ENCODE results near the gene DENND2A. TPM values are rescaled to one million over a fixed set of nuclear protein-coding genes. Genes with fewer than 3 reads are reported as not detected.

Gene DENND2A
- total RNA-seq, 6 donors from 2014 or later = 4.1 to 27.8 (median 12.1) TPM

- peak overlapping the region; percentile 73 to 93 (median 82) for H3K4me3 ChIP-seq
- no peaks in the 10 kb centered on the region for H3K9me3 ChIP-seq
- TF ChIP-seq POLR2A (IDR thresholded peaks at IDR 0.05) = no peak
- no peak for TF ChIP-seq POLR2AphosphoS5 (IDR thresholded peaks at IDR 0.05)
- no peak for TF ChIP-seq CTCF (IDR thresholded peaks at IDR 0.05)
- TF ChIP-seq EP300 (IDR thresholded peaks at IDR 0.05) = no peak
- no peaks in the 10 kb centered on the region for H3K27me3 ChIP-seq
- H3K36me3 ChIP-seq = peaks cover 0 to 5% (median under 1%) of the 10 kb centered on the region in 4 donors
- H3K4me1 ChIP-seq = peaks cover 20 to 37% (median 24%) of the 10 kb centered on the region in 4 donors
- DNase-seq (no peak), ATAC-seq (ENCODE audit: low FRiP score in 2 of 2) (no peak)
- H3K27ac ChIP-seq = peak overlapping the region; percentile 82 to 91 (median 84)
- WGBS, 2 donors = 36 to 85% methylated on average over 4 to 17 of the region's 18 CpGs
These were observed 33.2 kb upstream of the DENND2A start for GRCh38 chr7:140673774-140674155.

DNA sequence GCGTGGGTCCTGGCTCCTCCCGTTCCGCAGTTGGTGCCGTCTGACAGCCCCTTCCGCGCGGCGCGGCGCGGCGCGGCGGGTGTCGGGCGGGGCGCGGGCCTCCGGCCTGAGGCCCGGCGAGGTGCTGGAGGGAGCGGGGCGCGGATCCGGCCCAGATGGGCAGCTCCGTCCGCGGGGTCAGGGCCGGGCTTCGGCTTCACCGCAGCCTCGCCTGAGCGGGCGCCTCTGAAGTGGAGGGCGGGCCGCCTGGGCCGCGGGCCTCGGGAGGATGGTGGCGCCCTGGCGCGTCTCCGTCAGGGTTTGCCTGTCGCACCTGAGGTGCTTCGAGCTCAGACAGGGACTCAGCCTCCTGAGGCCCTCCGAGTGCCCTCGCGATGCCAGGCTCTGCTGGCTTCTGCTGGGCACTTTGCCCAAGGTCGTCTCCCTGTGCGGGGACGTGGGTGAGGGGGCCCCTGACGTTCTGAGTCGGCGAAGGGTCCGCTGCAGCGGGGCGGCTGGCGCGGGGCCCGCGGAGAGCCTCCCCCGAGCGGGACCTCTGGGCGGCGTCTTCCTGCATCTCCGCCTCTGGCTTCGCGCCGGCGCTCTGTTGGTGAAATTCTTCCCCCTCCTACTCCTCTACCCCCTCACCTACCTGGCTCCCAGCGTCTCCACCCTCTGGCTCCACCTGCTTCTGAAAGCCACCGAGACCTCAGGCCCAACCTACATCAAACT is 32.6 kb upstream of the DENND2A start:
- ATAC-seq (ENCODE audit: low FRiP score in 2 of 2) (peak; percentile 71 to 77), DNase-seq (peak; percentile 69 to 93)
- peaks cover 20 to 37% (median 24%) of the 10 kb centered on the region in 4 donors for H3K4me1 ChIP-seq
- no peak for TF ChIP-seq POLR2AphosphoS5 (IDR thresholded peaks at IDR 0.05)
- peak in 1 of 6 experiments; percentile 8 for TF ChIP-seq CTCF (IDR thresholded peaks at IDR 0.05)
- peak in 2 of 4 donors; percentile 49 to 51 for TF ChIP-seq POLR2A (IDR thresholded peaks at IDR 0.05)
- H3K4me3 ChIP-seq = peak overlapping the region; percentile 73 to 93 (median 82)
- peak overlapping the region; percentile 82 to 91 (median 84) for H3K27ac ChIP-seq
- H3K27me3 ChIP-seq = no peaks in the 10 kb centered on the region
- no peaks in the 10 kb centered on the region for H3K36me3 ChIP-seq
- WGBS, 2 donors = 0 to 4% methylated on average over 14 to 20 of the region's 72 CpGs
- H3K9me3 ChIP-seq = no peaks in the 10 kb centered on the region

DNA sequence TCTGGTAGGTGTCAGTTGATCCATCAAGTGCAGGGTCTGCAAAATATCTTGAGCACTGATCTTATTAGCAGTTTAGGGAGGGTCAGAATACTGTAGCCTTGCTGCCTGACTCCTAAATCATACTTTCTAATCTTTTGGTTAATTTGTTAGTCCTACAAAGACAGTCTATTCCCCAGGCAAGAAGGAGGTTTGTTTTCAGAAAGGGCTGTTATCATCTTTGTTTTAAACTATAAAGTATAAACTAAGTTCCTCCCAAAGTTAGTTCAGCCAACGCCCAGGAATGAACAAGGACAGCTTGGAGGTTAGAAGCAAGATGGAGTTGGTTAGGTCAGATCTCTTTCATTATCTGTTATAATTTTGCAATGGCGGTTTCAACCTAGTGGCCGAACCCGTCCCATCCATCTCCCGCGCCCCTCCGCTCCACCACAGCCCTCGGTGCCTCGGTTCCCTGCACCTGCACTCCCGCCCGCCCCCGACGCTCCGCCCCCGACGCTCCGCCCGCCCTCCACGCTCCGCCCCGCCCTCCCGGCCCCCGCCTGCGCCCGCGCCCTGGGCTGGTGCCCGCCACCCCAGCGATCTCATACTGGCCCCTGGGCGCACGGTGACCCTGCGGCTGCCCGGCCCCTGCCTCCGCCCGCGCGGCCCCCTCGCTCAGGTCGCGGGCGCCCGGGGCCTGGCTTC is 31.9 kb upstream of the DENND2A start, which contains the start of gene ADCK2:
TSS of gene ADCK2 (plus strand) at position 564 of the 681 bp plus-strand sequence. CDS start 386 bp downstream, outside the sequence.
- TF ChIP-seq POLR2AphosphoS5 (IDR thresholded peaks at IDR 0.05) (peak in 1 of 2 donors; percentile 44), CTCF (IDR thresholded peaks at IDR 0.05) (no peak), POLR2A (IDR thresholded peaks at IDR 0.05) (peak in 1 of 4 donors; percentile 71), EP300 (IDR thresholded peaks at IDR 0.05) (no peak)
- peak in 1 of 2 donors; percentile 66 for DNase-seq
- peak within 1 kb of the TSS; percentile 73 to 93 (median 82) for H3K4me3 ChIP-seq
- H3K27me3 ChIP-seq = no peaks in the 10 kb centered on the region
- peak within 1 kb of the TSS; percentile 82 to 91 (median 84) for H3K27ac ChIP-seq
- no peaks in the 10 kb centered on the region for H3K9me3 ChIP-seq
- WGBS, 2 donors = 1% methylated on average over 9 to 22 of the region's 41 CpGs
- peaks cover 20 to 37% (median 24%) of the 10 kb centered on the region in 4 donors for H3K4me1 ChIP-seq
- ATAC-seq (ENCODE audit: low FRiP score in 2 of 2) = peak; percentile 66 to 88
- no peaks in the 10 kb centered on the region for H3K36me3 ChIP-seq

DNA sequence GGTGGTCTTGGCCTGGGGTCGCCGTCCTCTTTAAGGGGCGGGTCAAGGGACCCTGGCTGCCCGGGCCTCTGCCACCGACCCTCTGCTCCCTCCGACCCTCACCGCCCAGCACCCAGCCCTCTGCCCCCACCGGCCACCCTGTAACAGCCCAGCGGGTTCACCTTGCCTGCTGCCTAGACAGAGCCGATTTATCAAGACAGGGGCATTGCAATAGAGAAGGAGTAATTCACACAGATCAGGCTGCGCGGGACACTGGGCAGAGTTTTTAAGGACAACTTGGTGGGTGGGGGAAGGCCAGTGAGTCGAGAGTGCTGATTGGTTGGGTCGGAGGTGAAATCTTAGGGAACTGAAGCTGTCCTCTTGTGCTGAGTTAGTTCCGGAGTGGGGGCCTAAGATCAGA is 31.4 kb upstream of the DENND2A start:
- 70 to 81% methylated on average over 9 to 15 of the region's 15 CpGs for WGBS, 2 donors
- Histone ChIP-seq H3K4me1 (peaks cover 20 to 37% (median 24%) of the 10 kb centered on the region in 4 donors), H3K9me3 (no peaks in the 10 kb centered on the region), H3K27me3 (no peaks in the 10 kb centered on the region), H3K4me3 (no peak overlapping the region), H3K27ac (no peak overlapping the region), H3K36me3 (no peaks in the 10 kb centered on the region)
- ATAC-seq (ENCODE audit: low FRiP score in 2 of 2) (no peak), DNase-seq (peak in 1 of 2 donors; percentile 66)
- TF ChIP-seq POLR2A (IDR thresholded peaks at IDR 0.05) = no peak
- TF ChIP-seq POLR2AphosphoS5 (IDR thresholded peaks at IDR 0.05) = no peak
- TF ChIP-seq CTCF (IDR thresholded peaks at IDR 0.05) = no peak
- TF ChIP-seq EP300 (IDR thresholded peaks at IDR 0.05) = no peak
